HG03103 (cell line): Measurements from ENCODE around the gene SOX18.

Experiments used
- ATAC-seq: cut with Tn5 transposase; IDR thresholded peaks from one replicate; pipeline ENCODE4 v1.9.1; 2021; ENCODE audit warnings: low read depth; ENCODE audit not compliant: unreplicated experiment

Gene SOX18

GRCh38 chr20:64039293-64040160 is 9.9 kb downstream of the SOX18 start:
- no peak for ATAC-seq

GRCh38 chr20:64038565-64039292 is 10.7 kb downstream of the SOX18 start:
- peak; percentile 38 for ATAC-seq

- ATAC-seq: peak; percentile 14
Measured at GRCh38 chr20:64038224-64038564, 11.2 kb downstream of the SOX18 start.

DNA sequence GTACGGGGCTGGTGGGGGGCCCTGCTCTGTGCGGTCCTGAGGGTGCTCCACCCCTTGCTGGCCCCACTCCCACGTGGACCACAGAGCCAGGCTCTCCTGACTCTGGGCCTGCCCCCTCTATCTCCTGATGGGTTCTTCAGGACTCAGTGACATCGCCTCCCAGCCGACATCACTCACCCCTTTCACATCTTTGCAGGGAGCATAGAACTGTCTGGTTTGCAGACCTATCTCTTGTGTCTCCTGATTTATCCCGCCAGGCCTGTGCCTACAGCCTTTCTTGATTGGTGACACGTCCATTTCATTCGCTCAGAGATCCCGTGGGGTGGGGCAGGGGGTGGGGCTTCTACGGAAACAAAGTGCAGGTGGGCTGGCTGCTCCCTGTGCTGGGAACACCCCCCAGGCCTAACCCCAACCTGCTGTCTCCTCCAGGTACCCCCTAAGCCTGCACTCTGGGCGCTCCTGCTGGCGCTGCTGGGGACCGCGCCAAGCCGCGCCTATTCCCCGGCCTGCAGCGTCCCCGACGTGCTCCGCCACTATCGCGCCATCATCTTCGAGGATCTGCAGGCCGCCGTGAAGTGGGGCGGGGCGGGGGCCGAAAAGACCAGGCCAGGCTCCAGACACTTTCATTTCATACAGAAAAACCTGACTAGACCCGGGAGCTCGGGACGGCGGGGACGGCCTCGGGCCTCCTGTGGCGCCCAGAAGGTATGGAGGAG is 11.8 kb downstream of the SOX18 start:
- ATAC-seq: no peak

- no peak for ATAC-seq
Measured at GRCh38 chr20:64037199-64037497, 12.3 kb downstream of the SOX18 start.

- ATAC-seq: no peak
Measured at GRCh38 chr20:64036346-64037198, 12.9 kb downstream of the SOX18 start.

GRCh38 chr20:64035933-64036345 is 13.5 kb downstream of the SOX18 start, which contains the start of gene C20orf204:
C20orf204 (plus strand) TSS chr20:64036182; CDS start chr20:64036324, 142 bp downstream.
- ATAC-seq: no peak

GRCh38 chr20:64035066-64035932 is 14.1 kb downstream of the SOX18 start:
- no peak for ATAC-seq

- ATAC-seq: no peak
Measured at GRCh38 chr20:64033981-64034493, 15.4 kb downstream of the SOX18 start.

DNA sequence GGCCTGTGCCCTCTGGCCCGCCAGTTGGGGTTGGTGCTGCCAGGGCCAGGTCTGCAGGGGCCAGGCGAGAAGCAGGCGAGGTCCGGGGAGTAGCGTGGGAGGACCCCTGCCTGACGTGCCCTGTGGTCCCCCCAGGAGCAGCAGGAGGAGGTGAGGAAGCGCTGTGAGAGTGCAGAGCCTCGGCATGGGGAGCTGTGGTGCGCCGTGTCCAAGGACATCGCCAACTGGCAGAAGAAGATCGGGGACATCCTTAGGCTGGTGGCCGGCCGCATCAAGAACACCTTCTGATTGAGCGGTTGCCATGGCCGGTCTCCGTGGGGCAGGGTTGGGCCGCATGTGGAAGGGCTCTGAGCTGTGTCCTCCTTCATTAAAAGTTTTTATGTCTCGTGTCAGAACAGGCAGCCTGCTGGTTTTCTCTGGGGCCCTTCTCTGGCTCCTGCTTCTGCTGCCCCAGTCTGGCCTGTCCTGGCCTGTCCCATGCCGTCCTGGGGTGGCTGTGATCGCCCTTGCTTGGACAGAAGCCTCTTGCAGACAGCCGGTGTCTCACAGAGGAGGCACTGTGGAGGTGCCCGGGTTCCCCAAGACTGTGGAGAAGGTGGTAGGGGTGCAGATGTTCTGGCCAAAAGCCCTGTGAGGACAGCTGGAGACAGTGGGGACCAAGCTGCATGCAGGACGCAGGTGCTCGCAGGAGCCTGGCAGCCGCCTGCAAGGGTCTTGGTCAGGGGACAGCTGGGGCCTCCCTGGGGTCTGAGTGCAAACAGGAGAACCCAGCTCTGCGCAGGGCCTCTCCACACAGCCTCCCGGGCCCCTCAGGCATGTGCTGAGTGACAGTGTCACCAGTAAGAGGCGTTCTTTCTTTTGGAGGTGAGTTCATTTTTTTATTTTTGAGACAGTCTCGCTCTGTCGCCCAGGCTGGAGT is 16.5 kb downstream of the SOX18 start:
- no peak for ATAC-seq

DNA sequence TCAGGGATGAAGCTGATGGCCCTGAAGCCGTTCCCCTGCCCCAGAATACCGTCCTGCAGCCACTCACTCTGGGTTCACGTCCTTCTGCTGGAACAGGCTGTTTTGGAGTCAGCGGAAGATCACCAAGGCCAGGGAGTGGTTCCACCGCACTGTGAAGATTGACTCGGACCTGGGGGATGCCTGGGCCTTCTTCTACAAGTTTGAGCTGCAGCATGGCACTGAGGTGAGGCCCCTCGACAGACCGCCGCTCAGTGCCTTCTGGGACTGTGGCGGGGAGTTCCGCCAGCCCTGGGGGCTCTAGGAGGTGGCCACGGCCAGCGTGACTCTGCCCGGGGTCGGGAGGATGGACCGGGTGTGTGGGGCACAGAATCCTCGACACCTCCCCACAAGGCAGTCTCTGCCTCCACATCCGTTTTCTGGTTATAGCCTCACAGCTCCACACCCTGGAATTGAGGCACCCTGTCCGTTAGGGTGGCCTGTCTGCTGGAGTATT is 17.6 kb downstream of the SOX18 start:
- ATAC-seq: no peak

- ATAC-seq: no peak
Measured at GRCh38 chr20:64030371-64031134, 18.9 kb downstream of the SOX18 start.

- no peak for ATAC-seq
Measured at GRCh38 chr20:64029293-64030117, 19.9 kb downstream of the SOX18 start.

DNA sequence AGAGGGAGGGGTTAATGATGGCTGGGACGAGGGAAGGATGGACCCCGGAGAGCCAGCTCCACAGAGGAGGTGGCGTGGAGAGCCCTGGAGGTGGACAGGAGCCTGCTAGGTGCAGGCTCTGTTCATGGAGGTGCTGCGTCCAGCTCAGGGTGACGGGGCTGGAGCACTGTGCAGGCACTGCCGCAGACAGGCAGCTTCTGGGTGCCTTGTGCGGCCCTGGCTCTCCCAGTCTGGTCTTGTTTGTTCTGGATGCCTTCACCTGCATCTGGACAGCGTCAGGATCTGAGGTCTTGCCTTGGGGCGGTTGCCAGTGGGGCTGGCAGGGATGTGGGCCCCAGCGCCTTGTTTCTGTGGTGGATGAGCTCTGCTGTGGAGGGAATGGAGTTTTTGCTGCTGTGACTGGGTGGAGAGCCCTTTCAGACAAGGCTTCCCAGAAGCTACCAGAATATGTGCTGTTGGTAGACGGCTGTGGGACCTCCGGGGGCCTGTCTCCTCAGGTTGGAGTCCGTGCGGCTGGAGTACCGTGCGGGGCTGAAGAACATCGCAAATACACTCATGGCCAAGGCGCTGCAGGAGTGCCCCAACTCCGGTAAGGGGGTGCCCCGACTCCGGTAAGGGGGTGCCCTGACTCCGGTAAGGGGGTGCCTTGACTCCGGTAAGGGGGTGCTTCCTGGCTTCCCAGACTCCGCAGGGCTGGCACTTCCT is 21.3 kb downstream of the SOX18 start:
- no peak for ATAC-seq

DNA sequence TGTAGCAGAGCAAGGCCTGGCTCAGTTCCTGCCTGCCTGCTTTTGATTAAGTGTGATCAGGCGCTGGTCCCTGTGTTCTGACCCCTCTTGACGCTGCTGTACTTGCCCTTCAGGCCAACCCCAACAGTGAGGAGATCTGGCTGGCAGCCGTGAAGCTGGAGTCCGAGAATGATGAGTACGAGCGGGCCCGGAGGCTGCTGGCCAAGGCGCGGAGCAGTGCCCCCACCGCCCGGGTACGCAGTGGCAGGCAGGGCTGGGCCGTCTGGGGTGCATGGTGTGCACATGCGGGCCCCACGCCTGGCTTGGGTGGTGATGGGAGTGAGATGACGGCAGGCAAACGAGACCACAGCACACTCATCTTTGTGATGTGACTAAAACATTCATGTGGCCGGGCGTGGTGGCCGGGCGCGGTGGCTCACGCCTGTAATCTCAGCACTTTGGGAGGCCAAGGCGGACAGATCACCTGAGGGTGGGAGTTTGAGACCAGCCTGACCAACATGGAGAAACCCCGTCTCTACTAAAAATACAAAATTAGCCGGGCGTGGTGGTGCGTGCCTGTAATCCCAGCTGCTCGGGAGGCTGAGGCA is 23.5 kb downstream of the SOX18 start:
- no peak for ATAC-seq
